ENCODE measurements around the gene NKX2-4. TPM values are rescaled to one million over a fixed set of nuclear protein-coding genes. Genes with fewer than 3 reads are reported as not detected.

Gene NKX2-4
- total RNA-seq, 2 experiments from 2014 or later: not detected

DNA sequence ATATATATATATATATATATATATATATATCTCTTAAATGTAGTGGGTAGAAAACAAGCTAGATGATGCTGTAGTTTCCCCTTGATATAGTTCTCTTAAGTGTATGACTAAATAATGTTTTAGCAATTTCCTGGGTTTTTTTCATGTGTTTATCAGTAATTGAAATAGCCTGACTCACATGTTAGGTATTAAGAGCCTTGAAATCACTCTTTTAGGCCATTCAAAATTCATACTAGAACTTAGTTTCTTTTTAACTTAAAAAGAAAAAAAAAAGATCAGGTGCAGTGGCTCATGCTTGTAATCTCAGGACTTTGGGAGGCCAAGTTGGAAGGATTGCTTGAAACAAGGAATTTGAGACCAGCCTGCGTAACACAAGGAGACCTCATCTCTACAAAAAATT, 44.1 kb downstream of the NKX2-4 start:
- H3K4me3 Mint-ChIP-seq: no peak overlapping the region
- H3K27me3 Mint-ChIP-seq: no peaks in the 10 kb centered on the region
- H3K36me3 Mint-ChIP-seq: peaks cover 18% of the 10 kb centered on the region
- intact Hi-C loops (cut with micrococcal nuclease): no loop called here
- no peak overlapping the region for H3K27ac Mint-ChIP-seq
- no peaks in the 10 kb centered on the region for H3K9me3 Mint-ChIP-seq
- DNase-seq: no peak
- ChIA-PET CTCF (interaction anchor here (1.3 to 2.7 kb wide), 2 partner anchors 117 to 153 kb away, joined by 4 to 16 read pairs; no protein-coding TSS in a partner anchor), POLR2A (interaction anchor here (1.3 kb wide), 1 partner anchor 50 kb away, joined by 5 read pairs; the partner anchor contains the start of gene XRN2)
- no peaks in the 10 kb centered on the region for H3K4me1 Mint-ChIP-seq (ENCODE audit: low read depth)

DNA sequence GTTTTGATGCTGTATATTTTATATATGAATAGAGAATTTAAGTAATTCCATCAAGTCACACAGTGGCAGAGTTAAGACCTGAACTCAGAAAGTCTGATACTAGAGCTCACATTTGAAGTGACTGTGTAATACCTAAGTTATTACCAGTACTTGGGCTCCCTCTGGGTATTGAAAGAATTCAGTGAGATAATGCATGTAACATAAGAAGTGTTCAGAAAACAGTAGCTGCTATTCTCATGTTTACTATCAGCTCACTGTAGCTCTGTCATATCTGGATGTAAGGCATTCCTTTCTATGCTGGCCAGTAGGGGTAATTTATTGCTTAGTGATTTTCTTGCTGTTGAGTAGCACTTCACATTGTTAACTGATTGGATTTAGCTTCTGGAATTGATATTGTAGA, 44.6 kb downstream of the NKX2-4 start:
- no peaks in the 10 kb centered on the region for H3K4me1 Mint-ChIP-seq (ENCODE audit: low read depth)
- no peak overlapping the region for H3K4me3 Mint-ChIP-seq
- POLR2A ChIA-PET: interaction anchor here (1.3 kb wide), 1 partner anchor 49 kb away, joined by 5 read pairs; the partner anchor contains the start of gene XRN2
- H3K27me3 Mint-ChIP-seq: no peaks in the 10 kb centered on the region
- intact Hi-C loops (cut with micrococcal nuclease): no loop called here
- H3K27ac Mint-ChIP-seq: no peak overlapping the region
- CTCF ChIA-PET: interaction anchor here (1.3 to 2.7 kb wide), 2 partner anchors 117 to 153 kb away, joined by 4 to 16 read pairs; no protein-coding TSS in a partner anchor
- H3K36me3 Mint-ChIP-seq: peaks cover 22% of the 10 kb centered on the region
- DNase-seq: no peak
- H3K9me3 Mint-ChIP-seq: no peaks in the 10 kb centered on the region

Other genes starting within 250 kb of the NKX2-4 start
- gene XRN2, start 94.2 kb downstream of the NKX2-4 start, total RNA-seq: 10 to 100 TPM; 91.0 to 94.4 TPM
- gene NKX2-2, start 116.5 kb upstream of the NKX2-4 start, total RNA-seq: not detected

All from activated CD4-positive, alpha-beta memory T cell treated with anti-CD3 and anti-CD28 coated beads for 36 hours (primary cell).